K562 (cell line): ENCODE results near the gene GRAMD4. TPM values are rescaled to one million over a fixed set of nuclear protein-coding genes. Genes with fewer than 3 reads are reported as not detected.

ENCODE experiments used
- ATAC-seq: fragments of 200-7000 bp; cut with Tn5 transposase; 3 replicates; pipeline ENCODE4 v1.9.1; 2020; ENCODE audit warnings: moderate library complexity
- BruUV-seq: library from RNA; stranded (reverse); fragments of 400-500 nt; replicated peaks from 2 replicates; lab custom pipeline; 2021; lab: Mats Ljungman, UMichigan
- CTCF ChIA-PET: fragments of 300-600 bp; formaldehyde crosslinking; extraction: SDS; loops from one replicate; lab custom pipeline; 2021; ENCODE audit warnings: low intra/inter-chr PET ratio; lab: Yijun Ruan, JAX
- POLR2A ChIA-PET: fragments of 300-600, 350-650 bp; sonication (Branson Sonifier 250); formaldehyde crosslinking; extraction: SDS; loops from one replicate; lab custom pipeline; 2021; ENCODE audit warnings: antibody characterized with exemption, inconsistent platforms; lab: Yijun Ruan, JAX
- DNase-seq, 4 experiments: peaks; one replicate each; pipeline versions ENCODE4 v3.0.0 to v3.0.0-alpha.2; 2011 to 2018; ENCODE audit warnings: low spot score in 3 of 4, mixed read lengths in 3 of 4; ENCODE audit errors: extremely low read depth in 1 of 4
- FAIRE-seq: peaks from 2 replicates; lab custom pipeline; 2011; peaks lifted over from hg19 to GRCh38; lab: Jason Lieb, UNC
- H2AFZ ChIP-seq: 2 replicates; pipeline ENCODE4 v1.6.0; 2011; ENCODE audit warnings: low read depth, low read length, control low read depth, inconsistent platforms
- H3K27ac ChIP-seq: fragments of 200-600 bp; 3 replicates; pipeline ENCODE4 v1.8.0; 2011; ENCODE audit warnings: low read depth, mild to moderate bottlenecking, control low read depth, inconsistent platforms, low read length, moderate library complexity, mixed read lengths; ENCODE audit errors: extremely low read depth
- H3K27me3 ChIP-seq, 2 experiments: fragments of 300-600 bp in 1 of 2; 2 replicates in 1 of 2; 3 replicates in 1 of 2; pipeline versions ENCODE4 v1.6.0 to v1.8.0; 2011; ENCODE audit warnings: inconsistent platforms in 2 of 2, low read length in 2 of 2, mild to moderate bottlenecking in 1 of 2, mixed read lengths in 1 of 2, moderate library complexity in 1 of 2; ENCODE audit not compliant: control insufficient read depth in 2 of 2, insufficient read depth in 2 of 2
- H3K36me3 ChIP-seq: fragments of 300-600 bp; 3 replicates; pipeline ENCODE4 v1.8.0; 2011; ENCODE audit warnings: mild to moderate bottlenecking, low read length, inconsistent platforms; ENCODE audit not compliant: control insufficient read depth, insufficient read depth
- H3K4me1 ChIP-seq, 2 experiments: fragments of 200-600 bp in 1 of 2; replicated peaks in 1 of 2; 2 replicates in 1 of 2; 3 replicates in 1 of 2; pipeline versions ENCODE4 v1.5.1 to v1.8.0; 2011; ENCODE audit warnings: inconsistent platforms in 2 of 2, low read length in 2 of 2, mild to moderate bottlenecking in 1 of 2, mixed read lengths in 1 of 2, moderate library complexity in 1 of 2; ENCODE audit not compliant: control insufficient read depth in 2 of 2, insufficient read depth in 2 of 2
- H3K4me2 ChIP-seq: 2 replicates; pipeline ENCODE4 v1.6.1; 2011; ENCODE audit warnings: low read length, control low read depth, inconsistent platforms, mixed read lengths; ENCODE audit not compliant: insufficient read depth
- H3K4me3 ChIP-seq: fragments of 200-600 bp; sonication (generic), shearing (Covaris generic); 2 replicates; pipeline ENCODE4 v1.5.1; 2016; ENCODE audit warnings: control low read depth, inconsistent platforms
- H3K79me2 ChIP-seq: fragments of 200-600 bp; 3 replicates; pipeline ENCODE4 v1.8.0; 2011; ENCODE audit warnings: low read length, inconsistent platforms; ENCODE audit not compliant: control insufficient read depth, insufficient read depth
- H3K9ac ChIP-seq, 2 experiments: 2 replicates each; pipeline versions ENCODE4 v1.6.0 to v1.6.1; 2011; ENCODE audit warnings: low read depth in 2 of 2, low read length in 2 of 2, control low read depth in 1 of 2, inconsistent platforms in 1 of 2, mild to moderate bottlenecking in 1 of 2, mixed read lengths in 1 of 2; ENCODE audit not compliant: insufficient read depth in 1 of 2
- H3K9me1 ChIP-seq: one replicate; pipeline ENCODE4 v1.6.0; 2011; ENCODE audit warnings: inconsistent platforms, mild to moderate bottlenecking, low read length, moderate library complexity; ENCODE audit not compliant: control insufficient read depth, insufficient read depth
- H3K9me3 ChIP-seq: replicated peaks from 2 replicates; pipeline ENCODE4 v1.5.1; 2011; ENCODE audit warnings: low read depth, low read length, inconsistent platforms; ENCODE audit not compliant: control insufficient read depth, insufficient read depth
- H4K20me1 ChIP-seq: replicated peaks from 2 replicates; pipeline ENCODE4 v1.6.1; 2011; ENCODE audit warnings: low read length, inconsistent platforms, mixed read lengths; ENCODE audit not compliant: control insufficient read depth, insufficient read depth
- CREB5 ChIP-seq: fragments of 250-450 bp; sonication (Bioruptor Pico); IDR thresholded peaks from 2 replicates; pipeline ENCODE4 v1.5.0; 2020; ENCODE audit warnings: mild to moderate bottlenecking
- GMEB1 ChIP-seq: fragments of 250-450 bp; sonication (Bioruptor Pico); IDR thresholded peaks from 2 replicates; pipeline ENCODE4 v1.4.0; 2020; ENCODE audit warnings: mild to moderate bottlenecking
- HBP1 ChIP-seq: fragments of 450-650 bp; formaldehyde crosslinking; IDR thresholded peaks from 2 replicates; pipeline ENCODE4 v1.4.0; 2022; ENCODE audit warnings: missing genetic modification characterization
- PHB2 ChIP-seq: fragments of 450-650 bp; IDR thresholded peaks from 2 replicates; pipeline ENCODE4 v1.6.1; 2017; ENCODE audit warnings: low read depth
- RCOR1 ChIP-seq, 2 experiments: IDR thresholded peaks; 2 replicates each; pipeline ENCODE4 v1.6.1; 2012; ENCODE audit warnings: low read depth in 2 of 2, low read length in 2 of 2, borderline replicate concordance in 1 of 2, improper control_type of control experiment in 1 of 2
- WHSC1 ChIP-seq: IDR thresholded peaks from one replicate; pipeline ENCODE4 v1.6.1; 2012; ENCODE audit warnings: low read length, control low read depth, inconsistent platforms
- ZKSCAN8 ChIP-seq: fragments of 200-800 bp; sonication (Bioruptor generic); IDR thresholded peaks from 2 replicates; pipeline ENCODE4 v1.6.1; 2016; ENCODE audit warnings: missing genetic modification characterization, missing compliant biosample characterization
- ZNF274 ChIP-seq: IDR thresholded peaks from 2 replicates; pipeline ENCODE4 v1.6.1; 2011; ENCODE audit warnings: low read depth, mild to moderate bottlenecking, low read length, moderate library complexity, borderline replicate concordance
- ZNF655 ChIP-seq: fragments of 250-450 bp; sonication (Bioruptor Pico); IDR thresholded peaks from 2 replicates; pipeline ENCODE4 v1.5.0; 2021
- ZZZ3 ChIP-seq: fragments of 450-650 bp; IDR thresholded peaks from 2 replicates; pipeline ENCODE4 v1.6.1; 2016; ENCODE audit warnings: antibody characterized with exemption, mild to moderate bottlenecking, moderate library complexity
- WGBS: fragments of 100-300 bp; shearing (Covaris generic); methylation state at CpG from one replicate; pipeline ENCODE4 v1.1.6; 2016; ENCODE audit warnings: low coverage, mixed read lengths; ENCODE audit not compliant: insufficient coverage; ENCODE audit errors: missing lambda C conversion rate; 5-methylcytosine and 5-hydroxymethylcytosine counted together
- in situ Hi-C: fragments of 300-500 bp; cut with MboI; formaldehyde crosslinking; loops from 4 replicates; pipeline ENCODE4 v1.15.0; 2018; ENCODE audit warnings: inconsistent platforms, mixed read lengths
- intact Hi-C: fragments of 100-400 bp; cut with micrococcal nuclease; formaldehyde crosslinking; loops from 2 replicates; pipeline ENCODE4 v1.14.2; 2022
- polyA plus RNA-seq, 8 experiments: library from polyadenylated mRNA; depleted of rRNA in 4 of 8; stranded (reverse) in 5 of 8; unstranded in 3 of 8; fragments of >200 nt; fragmentation: Nextera tagmentation in 2 of 8; fragmentation: Illumina TruSeq in 1 of 8; extraction: Ambion mirVana in 2 of 8; extraction: Trizol in 1 of 8; gene quantifications; 2 replicates each; pipeline versions ENCODE4 v1.2.1 to v1.2.3, GENCODE V29; 2011 to 2014; ENCODE audit warnings: inconsistent platforms in 1 of 8, missing spikeins in 1 of 8
- total RNA-seq, 7 experiments: library from RNA; depleted of rRNA in 6 of 7; stranded (reverse); fragments of >200 nt in 6 of 7; fragmentation: Illumina TruSeq in 2 of 7; extraction: Trizol in 2 of 7; gene quantifications; 2 replicates each; pipeline versions ENCODE4 v1.2.1 to v1.2.3, GENCODE V29; 2011 to 2021; ENCODE audit warnings: low replicate concordance in 1 of 7

Gene GRAMD4
- total and polyA plus RNA-seq, 9 of the 15 experiments (the other 6 are each of a cell fraction or from before 2014, with no cell fraction given) = 0.18 to 44.8 (median 18.6) TPM

- in situ Hi-C loops = no loop called here
- H3K36me3 ChIP-seq = peaks cover 11% of the 10 kb centered on the region; the same call in 1 of the 3 replicates
- H3K9ac ChIP-seq = peak overlapping the region in 1 of 2 experiments; percentile 55; a peak in 2 of 4 replicates
- FAIRE-seq = no peak
- no peaks in the 10 kb centered on the region; the same call in 1 of the 2 replicates for H4K20me1 ChIP-seq
- H3K4me1 ChIP-seq = peaks cover 3 to 54% of the 10 kb centered on the region in 2 experiments; a peak in 4 of 5 replicates
- peaks cover 3% of the 10 kb centered on the region for H3K9me1 ChIP-seq
- H3K9me3 ChIP-seq = no peaks in the 10 kb centered on the region
- POLR2A ChIA-PET = interaction anchor here (0.6 kb wide), 1 partner anchor 46 kb away, joined by 3 read pairs; no protein-coding TSS in a partner anchor
- no peaks in the 10 kb centered on the region for H3K27me3 ChIP-seq
- no peak overlapping the region for H3K27ac ChIP-seq
- peaks cover 23% of the 10 kb centered on the region; the same call in 2 of the 3 replicates for H3K79me2 ChIP-seq
- CTCF ChIA-PET = interaction anchor here (0.6 kb wide), 1 partner anchor 1836 kb away, joined by 3 read pairs; no protein-coding TSS in a partner anchor
- BruUV-seq = no TSS peak
- WGBS = 82% methylated on average over 2 of the region's 21 CpGs
- DNase-seq = no peak
- no peak for ATAC-seq
- H2AFZ ChIP-seq = no peak overlapping the region
- H3K4me2 ChIP-seq = no peak overlapping the region
- intact Hi-C loops = no loop called here
- no peak overlapping the region for H3K4me3 ChIP-seq
- TF ChIP-seq CREB5 (CRISPR knock-in tag) = no peak
- no peak for TF ChIP-seq WHSC1
- no peak for TF ChIP-seq RCOR1 (IDR thresholded peaks at IDR 0.05; ENCODE audit: borderline replicate concordance in 1 of 2, low read depth in 2 of 2, low read length in 2 of 2)
- TF ChIP-seq GMEB1 (CRISPR knock-in tag) = no peak
- TF ChIP-seq HBP1 (CRISPR knock-in tag) = no peak
- TF ChIP-seq ZZZ3 = no peak
- no peak for TF ChIP-seq ZNF274
- no peak for TF ChIP-seq ZKSCAN8 (CRISPR knock-in tag)
- TF ChIP-seq PHB2 = no peak
- no peak for TF ChIP-seq ZNF655 (CRISPR knock-in tag)
Observed at GRCh38 chr22:46625843-46626349, 5.7 kb downstream of the GRAMD4 start.
